HG02970 (cell line): ENCODE data around the gene ICAM2.
"Not testable (repeated sequence)": the region's sequence is repeated elsewhere in the genome, so short reads cannot be mapped to it uniquely, and the experiment has no call there.

ENCODE experiments used
- ATAC-seq: cut with Tn5 transposase; IDR thresholded peaks from one replicate; pipeline ENCODE4 v1.9.1; 2021; ENCODE audit warnings: mild to moderate bottlenecking, moderate library complexity, moderate number of reproducible peaks; ENCODE audit not compliant: unreplicated experiment, low FRiP score

Gene ICAM2

GRCh38 chr17:64045176-64045575, 24.7 kb upstream of the ICAM2 start:
- no peak for ATAC-seq

- ATAC-seq = no peak
Measured at GRCh38 chr17:64042700-64043485, 22.5 kb upstream of the ICAM2 start.

GRCh38 chr17:64041912-64042311, 21.5 kb upstream of the ICAM2 start:
- no peak for ATAC-seq

GRCh38 chr17:64040206-64040605, 19.8 kb upstream of the ICAM2 start:
- ATAC-seq = no peak

- ATAC-seq = no peak
Measured at GRCh38 chr17:64039106-64039400, 18.6 kb upstream of the ICAM2 start.

GRCh38 chr17:64038331-64039105, 18.1 kb upstream of the ICAM2 start:
- no peak for ATAC-seq

- no peak for ATAC-seq
Measured at GRCh38 chr17:64037802-64038201, 17.4 kb upstream of the ICAM2 start.

GRCh38 chr17:64037180-64037579, 16.7 kb upstream of the ICAM2 start:
- ATAC-seq = no peak

- no peak for ATAC-seq
Measured at GRCh38 chr17:64036198-64036922, 15.9 kb upstream of the ICAM2 start.

- no peak for ATAC-seq
Measured at GRCh38 chr17:64032081-64032480, 11.6 kb upstream of the ICAM2 start.

- no peak for ATAC-seq
Measured at GRCh38 chr17:64028874-64029464, 8.5 kb upstream of the ICAM2 start.

GRCh38 chr17:64025732-64026294, 5.4 kb upstream of the ICAM2 start:
- ATAC-seq = peak; percentile 67

- no peak for ATAC-seq
Measured at GRCh38 chr17:64024781-64025731, 4.6 kb upstream of the ICAM2 start.

GRCh38 chr17:64024215-64024654, 3.8 kb upstream of the ICAM2 start:
- no peak for ATAC-seq

GRCh38 chr17:64022611-64023063, 2.2 kb upstream of the ICAM2 start:
- ATAC-seq = no peak

GRCh38 chr17:64019551-64019961, 877 bp downstream of the ICAM2 start:
- ATAC-seq = not testable (repeated sequence)

- no peak for ATAC-seq
Measured at GRCh38 chr17:64017381-64017980, 3.0 kb downstream of the ICAM2 start.

- no peak for ATAC-seq
Measured at GRCh38 chr17:64016974-64017373, 3.5 kb downstream of the ICAM2 start.

- no peak for ATAC-seq
Measured at GRCh38 chr17:64016231-64016784, 4.1 kb downstream of the ICAM2 start.
